Measurements from ENCODE around the gene CEACAM8.

The CEACAM8 gene

GRCh38 chr19:42595550-42596172 lies 937 bp upstream of the CEACAM8 start:
- TF ChIP-seq ZFX (IDR thresholded peaks at IDR 0.05; ENCODE audit: borderline replicate concordance): no peak
- TF ChIP-seq CTCF (IDR thresholded peaks at IDR 0.05): no peak
- no peak overlapping the region for H3K27ac ChIP-seq

GRCh38 chr19:42589792-42590191 lies 4.9 kb downstream of the CEACAM8 start:
- H3K27ac ChIP-seq: no peak overlapping the region
- TF ChIP-seq CTCF (IDR thresholded peaks at IDR 0.05) (no peak), ZFX (IDR thresholded peaks at IDR 0.05; ENCODE audit: borderline replicate concordance) (no peak)

- H3K27ac ChIP-seq: no peak overlapping the region
- TF ChIP-seq CTCF (IDR thresholded peaks at IDR 0.05) (no peak), ZFX (IDR thresholded peaks at IDR 0.05; ENCODE audit: borderline replicate concordance) (no peak)
Observed at GRCh38 chr19:42584466-42584865, 10.3 kb downstream of the CEACAM8 start.

- no peak for TF ChIP-seq ZFX (IDR thresholded peaks at IDR 0.05; ENCODE audit: borderline replicate concordance)
- TF ChIP-seq CTCF (IDR thresholded peaks at IDR 0.05): no peak
Observed at GRCh38 chr19:42577016-42577415, 17.7 kb downstream of the CEACAM8 start.

GRCh38 chr19:42576241-42576640 lies 18.5 kb downstream of the CEACAM8 start:
- TF ChIP-seq ZFX (IDR thresholded peaks at IDR 0.05; ENCODE audit: borderline replicate concordance) (no peak), CTCF (IDR thresholded peaks at IDR 0.05) (no peak)

More at GRCh38 chr19:42577016-42577415, 17.7 kb downstream of the CEACAM8 start:
- H3K27ac ChIP-seq: no peak overlapping the region

GRCh38 chr19:42573642-42574041 lies 21.1 kb downstream of the CEACAM8 start:
- H3K27ac ChIP-seq: no peak overlapping the region
- TF ChIP-seq ZFX (IDR thresholded peaks at IDR 0.05; ENCODE audit: borderline replicate concordance) (no peak), CTCF (IDR thresholded peaks at IDR 0.05) (no peak)

More at GRCh38 chr19:42576241-42576640, 18.5 kb downstream of the CEACAM8 start:
- no peak overlapping the region for H3K27ac ChIP-seq

GRCh38 chr19:42571116-42571515 lies 23.6 kb downstream of the CEACAM8 start:
- no peak overlapping the region for H3K27ac ChIP-seq
- TF ChIP-seq ZFX (IDR thresholded peaks at IDR 0.05; ENCODE audit: borderline replicate concordance): no peak
- TF ChIP-seq CTCF (IDR thresholded peaks at IDR 0.05): no peak
